AG04450 (cell line): Measurements from ENCODE around the gene GLTP. TPM values are rescaled to one million over a fixed set of nuclear protein-coding genes. Genes with fewer than 3 reads are reported as not detected.
"Not testable (repeated sequence)": the region's sequence is repeated elsewhere in the genome, so short reads cannot be mapped to it uniquely, and the experiment has no call there.

Experiments used
- CTCF ChIA-PET: fragments of 300-600, 350-600 bp; formaldehyde crosslinking; extraction: SDS; loops from one replicate; lab custom pipeline; 2022; ENCODE audit warnings: antibody characterized with exemption, inconsistent platforms; lab: Charles Lee
- POLR2A ChIA-PET: fragments of 350-600 bp; formaldehyde crosslinking; extraction: SDS; loops from one replicate; lab custom pipeline; 2021; ENCODE audit warnings: antibody characterized with exemption, inconsistent platforms; lab: Yijun Ruan, JAX
- DNase-seq: peaks from one replicate; pipeline ENCODE4 v3.0.0-alpha.2; 2011; ENCODE audit warnings: low read depth, low spot score
- H3K27ac ChIP-seq: one replicate; pipeline ENCODE4 v1.5.1; 2012; ENCODE audit warnings: low read depth, low read length, control low read depth
- H3K27me3 ChIP-seq: one replicate; pipeline ENCODE4 v1.6.0; 2012; ENCODE audit warnings: low read length; ENCODE audit not compliant: control insufficient read depth, insufficient read depth
- H3K4me3 ChIP-seq: 2 replicates; pipeline ENCODE4 v1.5.1; 2011; ENCODE audit warnings: mild to moderate bottlenecking, low read depth, low read length, control low read depth
- H3K9me3 ChIP-seq: 2 replicates; pipeline ENCODE4 v1.5.1; 2012; ENCODE audit warnings: low read length; ENCODE audit not compliant: control insufficient read depth, insufficient read depth
- polyA plus RNA-seq: library from polyadenylated mRNA; depleted of rRNA; stranded (reverse); fragments of >200 nt; gene quantifications from 2 replicates; pipeline ENCODE4 v1.2.3, GENCODE V29; 2011
- TF ChIP-seq, protein P1 (sequence below): IDR thresholded peaks from 2 replicates; pipeline ENCODE4 v1.5.1; 2011; ENCODE audit warnings: low read depth, low read length, control low read depth, inconsistent platforms

Gene GLTP
- polyA plus RNA-seq, 1 experiment = 30.3 TPM

- H3K27ac ChIP-seq = no peak overlapping the region
- DNase-seq = no peak
- TF ChIP-seq, protein P1, sequence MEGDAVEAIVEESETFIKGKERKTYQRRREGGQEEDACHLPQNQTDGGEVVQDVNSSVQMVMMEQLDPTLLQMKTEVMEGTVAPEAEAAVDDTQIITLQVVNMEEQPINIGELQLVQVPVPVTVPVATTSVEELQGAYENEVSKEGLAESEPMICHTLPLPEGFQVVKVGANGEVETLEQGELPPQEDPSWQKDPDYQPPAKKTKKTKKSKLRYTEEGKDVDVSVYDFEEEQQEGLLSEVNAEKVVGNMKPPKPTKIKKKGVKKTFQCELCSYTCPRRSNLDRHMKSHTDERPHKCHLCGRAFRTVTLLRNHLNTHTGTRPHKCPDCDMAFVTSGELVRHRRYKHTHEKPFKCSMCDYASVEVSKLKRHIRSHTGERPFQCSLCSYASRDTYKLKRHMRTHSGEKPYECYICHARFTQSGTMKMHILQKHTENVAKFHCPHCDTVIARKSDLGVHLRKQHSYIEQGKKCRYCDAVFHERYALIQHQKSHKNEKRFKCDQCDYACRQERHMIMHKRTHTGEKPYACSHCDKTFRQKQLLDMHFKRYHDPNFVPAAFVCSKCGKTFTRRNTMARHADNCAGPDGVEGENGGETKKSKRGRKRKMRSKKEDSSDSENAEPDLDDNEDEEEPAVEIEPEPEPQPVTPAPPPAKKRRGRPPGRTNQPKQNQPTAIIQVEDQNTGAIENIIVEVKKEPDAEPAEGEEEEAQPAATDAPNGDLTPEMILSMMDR = no peak
- no peak overlapping the region for H3K4me3 ChIP-seq
- ChIA-PET POLR2A (no interaction called here), CTCF (interaction anchor here (1.1 to 3.3 kb wide), 2 partner anchors 13 to 70 kb away, joined by 3 to 43 read pairs; no protein-coding TSS in a partner anchor)
- no peaks in the 10 kb centered on the region for H3K9me3 ChIP-seq
- no peaks in the 10 kb centered on the region for H3K27me3 ChIP-seq
Observed at GRCh38 chr12:109857715-109858114, 22.6 kb downstream of the GLTP start.

DNA sequence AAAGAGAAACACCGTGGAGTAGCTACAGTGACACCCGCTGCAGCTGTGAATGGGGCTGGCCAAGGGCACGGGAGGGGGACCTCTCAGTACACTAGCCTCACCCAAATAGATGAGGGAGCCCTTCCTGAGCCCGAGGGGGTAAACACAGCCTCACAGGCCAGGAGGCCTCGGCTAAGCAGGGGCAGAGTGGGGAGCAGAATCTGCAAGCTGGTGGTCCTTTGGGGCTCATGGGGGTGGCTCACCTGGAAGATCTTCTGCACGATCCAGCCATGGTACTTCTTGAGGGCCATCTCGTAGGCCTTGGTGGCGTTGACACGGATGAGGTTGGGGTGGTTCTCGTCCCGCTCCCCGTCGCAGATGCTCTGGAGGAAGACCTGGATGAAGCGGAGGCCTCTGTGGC is 25.0 kb downstream of the GLTP start:
- no peak for DNase-seq
- H3K9me3 ChIP-seq = no peaks in the 10 kb centered on the region
- CTCF ChIA-PET = interaction anchor here (0.6 to 2.8 kb wide), 2 partner anchors 10 to 18 kb away, joined by 3 to 23 read pairs; no protein-coding TSS in a partner anchor
- no peak overlapping the region for H3K27ac ChIP-seq
- no peak overlapping the region for H3K4me3 ChIP-seq
- POLR2A ChIA-PET = no interaction called here
- TF ChIP-seq, protein P1 = no peak
- H3K27me3 ChIP-seq = no peaks in the 10 kb centered on the region

DNA sequence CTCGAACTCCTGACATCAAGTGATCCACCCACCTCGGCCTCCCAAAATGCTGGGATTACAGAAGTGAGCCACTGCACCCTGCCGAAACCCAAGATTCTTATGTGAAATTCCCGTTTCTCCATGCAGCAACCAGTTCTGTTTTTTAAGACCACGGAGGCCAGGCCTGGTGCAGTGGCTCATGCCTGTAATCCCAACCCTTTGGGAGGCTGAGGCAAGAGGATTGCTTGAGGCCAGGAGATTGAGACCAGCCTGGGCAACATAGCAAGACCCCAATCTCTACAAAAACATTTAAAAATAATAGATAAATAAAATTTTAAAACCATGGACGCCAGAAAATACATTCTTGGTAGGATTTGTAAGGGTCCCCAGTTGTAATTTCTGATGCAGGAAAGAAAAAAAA is 29.8 kb downstream of the GLTP start:
- H3K4me3 ChIP-seq, H3K9me3 ChIP-seq, H3K27ac ChIP-seq, DNase-seq, POLR2A ChIA-PET, H3K27me3 ChIP-seq: not testable (repeated sequence)
- CTCF ChIA-PET = interaction anchor here (0.7 to 1.2 kb wide), 2 partner anchors 160 to 253 kb away, joined by 3 read pairs; no protein-coding TSS in a partner anchor

DNA sequence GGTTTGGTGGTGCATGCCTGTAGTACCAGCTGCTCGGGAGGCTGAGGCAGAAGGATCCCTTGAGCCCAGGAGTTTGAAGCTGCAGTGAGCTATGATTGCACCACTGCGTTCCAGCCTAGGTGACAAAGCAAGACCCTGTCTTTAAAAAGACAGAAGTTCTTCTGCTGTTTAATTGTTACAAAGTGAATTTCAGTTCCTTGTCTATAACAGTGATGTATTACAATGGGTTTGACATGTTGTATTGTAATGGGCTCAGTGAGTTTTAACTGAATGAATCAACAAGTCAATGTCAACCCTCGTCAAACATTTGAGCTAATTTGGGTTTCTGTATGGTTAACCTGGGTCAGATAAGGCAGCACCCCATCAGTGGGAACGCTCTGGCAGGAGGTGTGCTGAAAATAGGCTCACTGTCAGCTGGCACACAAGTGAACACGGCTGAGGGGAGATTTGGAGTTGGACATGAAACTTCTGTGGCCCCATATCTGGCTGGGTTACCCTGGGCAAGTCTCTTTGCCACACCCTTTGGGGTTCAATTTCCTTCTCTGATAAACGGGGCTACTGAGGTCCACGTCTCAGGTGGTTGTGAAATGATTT is 33.1 kb downstream of the GLTP start:
- CTCF ChIA-PET = interaction anchor here (0.8 to 6.5 kb wide), 3 partner anchors 12 to 41 kb away, joined by 4 to 134 read pairs (median 27); no protein-coding TSS in a partner anchor
- H3K9me3 ChIP-seq = no peaks in the 10 kb centered on the region
- H3K4me3 ChIP-seq = no peak overlapping the region

GRCh38 chr12:109845824-109846205 is 34.5 kb downstream of the GLTP start:
- DNase-seq = no peak

More for the DNA sequence above, 33.1 kb downstream of the GLTP start:
- POLR2A ChIA-PET = no interaction called here
- H3K27me3 ChIP-seq = no peaks in the 10 kb centered on the region
- DNase-seq = no peak
- no peak overlapping the region for H3K27ac ChIP-seq
- TF ChIP-seq, protein P1 = no peak

More at GRCh38 chr12:109845824-109846205, 34.5 kb downstream of the GLTP start:
- CTCF ChIA-PET = interaction anchor here (0.6 to 6.5 kb wide), 32 partner anchors 8 to 1189 kb away, joined by 3 to 134 read pairs (median 6); partner anchors contain the start of genes TCHP and TRPV4
- Histone ChIP-seq H3K27me3 (no peaks in the 10 kb centered on the region), H3K27ac (no peak overlapping the region), H3K9me3 (no peaks in the 10 kb centered on the region), H3K4me3 (peak overlapping the region; percentile 54; the same call in 1 of the 2 replicates)
- POLR2A ChIA-PET = no interaction called here
- TF ChIP-seq, protein P1 = no peak
